Measurements from ENCODE around the gene HNRNPM.

Gene HNRNPM

DNA sequence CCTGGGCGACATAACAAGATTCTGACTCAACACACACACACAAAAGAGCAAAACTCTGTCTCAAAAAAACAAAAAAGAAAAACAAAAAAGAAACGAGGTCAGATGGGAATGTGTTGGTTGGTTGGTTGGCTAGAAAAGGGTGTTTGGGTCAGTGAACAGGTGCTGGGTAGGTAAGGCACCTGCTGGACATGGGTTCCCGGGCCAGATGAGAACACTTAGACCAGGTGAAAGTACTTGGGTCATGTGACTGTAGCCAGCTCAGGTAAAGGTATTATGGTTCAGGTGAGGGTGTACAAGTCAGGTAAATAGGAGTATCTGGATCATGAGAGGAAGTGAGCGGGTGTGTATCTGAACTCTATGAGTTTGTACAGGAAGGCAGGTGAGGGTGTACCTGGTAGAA lies 83.7 kb downstream of the HNRNPM start:
- H3K4me3 ChIP-seq (ENCODE audit: control insufficient read depth, low read depth, low read length) = no peak overlapping the region
- TF ChIP-seq, protein P1, sequence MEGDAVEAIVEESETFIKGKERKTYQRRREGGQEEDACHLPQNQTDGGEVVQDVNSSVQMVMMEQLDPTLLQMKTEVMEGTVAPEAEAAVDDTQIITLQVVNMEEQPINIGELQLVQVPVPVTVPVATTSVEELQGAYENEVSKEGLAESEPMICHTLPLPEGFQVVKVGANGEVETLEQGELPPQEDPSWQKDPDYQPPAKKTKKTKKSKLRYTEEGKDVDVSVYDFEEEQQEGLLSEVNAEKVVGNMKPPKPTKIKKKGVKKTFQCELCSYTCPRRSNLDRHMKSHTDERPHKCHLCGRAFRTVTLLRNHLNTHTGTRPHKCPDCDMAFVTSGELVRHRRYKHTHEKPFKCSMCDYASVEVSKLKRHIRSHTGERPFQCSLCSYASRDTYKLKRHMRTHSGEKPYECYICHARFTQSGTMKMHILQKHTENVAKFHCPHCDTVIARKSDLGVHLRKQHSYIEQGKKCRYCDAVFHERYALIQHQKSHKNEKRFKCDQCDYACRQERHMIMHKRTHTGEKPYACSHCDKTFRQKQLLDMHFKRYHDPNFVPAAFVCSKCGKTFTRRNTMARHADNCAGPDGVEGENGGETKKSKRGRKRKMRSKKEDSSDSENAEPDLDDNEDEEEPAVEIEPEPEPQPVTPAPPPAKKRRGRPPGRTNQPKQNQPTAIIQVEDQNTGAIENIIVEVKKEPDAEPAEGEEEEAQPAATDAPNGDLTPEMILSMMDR (IDR thresholded peaks at IDR 0.05; ENCODE audit: control insufficient read depth, insufficient read depth, low read depth, low read length, missing control alignments) = no peak
- DNase-seq (ENCODE audit: low read depth) = no peak

DNA sequence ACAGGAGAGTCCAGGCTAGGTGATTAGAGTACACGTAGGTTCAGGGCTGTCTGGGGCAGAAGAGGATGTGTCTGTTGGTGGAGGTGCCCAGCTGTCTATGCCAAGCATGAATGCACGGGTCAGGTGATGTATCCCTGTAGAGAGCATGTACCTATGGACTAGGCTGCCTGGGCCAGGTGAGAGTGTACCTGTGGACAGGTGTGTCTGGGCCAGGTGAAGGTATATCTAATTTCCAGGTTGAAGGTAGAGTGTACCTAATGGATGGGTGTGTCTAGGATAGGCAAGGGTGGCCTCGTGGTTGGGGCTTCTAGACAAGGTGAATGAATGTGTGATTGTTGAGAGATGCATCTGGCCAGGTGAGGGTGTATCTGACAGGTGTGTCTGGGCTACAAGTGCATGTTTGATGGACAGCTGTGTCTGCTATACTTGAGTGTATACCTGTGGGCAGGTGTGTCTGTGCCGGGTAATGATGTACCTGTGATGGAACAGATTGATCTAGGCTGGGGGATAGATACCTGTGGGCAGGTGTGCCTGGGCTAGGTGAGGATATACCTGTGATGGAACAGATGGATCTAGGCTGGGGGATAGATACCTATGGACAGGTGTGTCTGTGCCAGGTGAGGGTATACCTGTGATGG lies 84.7 kb downstream of the HNRNPM start:
- H3K4me3 ChIP-seq (ENCODE audit: control insufficient read depth, low read depth, low read length) = no peak overlapping the region
- TF ChIP-seq, protein P1 (IDR thresholded peaks at IDR 0.05; ENCODE audit: control insufficient read depth, insufficient read depth, low read depth, low read length, missing control alignments) = no peak
- DNase-seq (ENCODE audit: low read depth) = no peak

DNA sequence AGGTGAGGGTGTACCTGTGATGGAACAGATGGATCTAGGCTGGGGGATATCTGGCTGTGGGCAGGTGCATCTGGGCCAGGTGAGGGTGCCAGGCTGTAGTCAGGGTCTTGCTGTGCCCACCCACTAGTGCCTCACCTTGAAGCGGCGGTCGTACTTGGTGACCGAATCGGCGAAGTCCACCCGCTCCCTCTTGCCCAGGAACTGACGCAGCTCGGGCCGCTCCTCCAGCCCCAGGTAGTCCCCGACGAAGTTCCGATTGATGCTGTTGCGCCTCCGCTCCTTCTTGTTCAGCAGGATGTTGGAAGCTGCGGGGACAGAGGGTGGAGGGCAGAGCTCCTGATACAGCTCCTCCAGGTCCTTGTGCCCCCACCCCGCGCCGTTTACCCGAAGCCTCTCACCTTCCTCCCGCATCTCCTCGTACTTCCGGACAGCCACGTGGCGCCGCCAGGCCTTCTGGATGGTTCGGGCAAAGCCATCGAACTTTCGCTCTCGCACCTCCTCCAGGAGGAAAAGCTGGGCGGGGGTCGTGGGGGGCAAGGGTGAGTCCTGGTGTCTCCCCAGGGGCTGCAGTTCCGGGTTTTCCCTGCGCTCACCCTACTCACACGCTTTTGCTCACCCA lies 85.4 kb downstream of the HNRNPM start:
- no peak overlapping the region for H3K4me3 ChIP-seq (ENCODE audit: control insufficient read depth, low read depth, low read length)
- TF ChIP-seq, protein P1 (IDR thresholded peaks at IDR 0.05; ENCODE audit: control insufficient read depth, insufficient read depth, low read depth, low read length, missing control alignments) = no peak
- no peak for DNase-seq (ENCODE audit: low read depth)

DNA sequence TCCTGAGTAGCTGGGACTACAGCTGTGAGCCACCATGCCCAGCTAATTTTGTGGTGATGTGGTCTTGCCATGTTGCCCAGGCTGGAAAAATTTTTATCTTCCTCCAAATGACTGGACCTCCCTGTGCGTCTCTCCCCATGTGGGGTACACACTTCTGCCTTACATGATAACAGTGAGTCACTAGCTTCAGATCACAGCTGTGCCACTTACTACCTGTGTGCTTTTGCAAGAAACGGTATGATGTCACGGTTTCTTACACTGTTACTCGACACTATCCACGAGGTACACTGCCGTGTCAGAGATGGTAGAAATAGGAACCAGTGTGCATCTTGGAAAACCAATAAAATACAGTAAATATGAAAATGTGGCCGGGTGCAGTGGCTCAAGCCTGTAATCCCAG lies 86.7 kb downstream of the HNRNPM start:
- no peak overlapping the region for H3K4me3 ChIP-seq (ENCODE audit: control insufficient read depth, low read depth, low read length)
- TF ChIP-seq, protein P1 (IDR thresholded peaks at IDR 0.05; ENCODE audit: control insufficient read depth, insufficient read depth, low read depth, low read length, missing control alignments) = no peak
- no peak for DNase-seq (ENCODE audit: low read depth)

DNA sequence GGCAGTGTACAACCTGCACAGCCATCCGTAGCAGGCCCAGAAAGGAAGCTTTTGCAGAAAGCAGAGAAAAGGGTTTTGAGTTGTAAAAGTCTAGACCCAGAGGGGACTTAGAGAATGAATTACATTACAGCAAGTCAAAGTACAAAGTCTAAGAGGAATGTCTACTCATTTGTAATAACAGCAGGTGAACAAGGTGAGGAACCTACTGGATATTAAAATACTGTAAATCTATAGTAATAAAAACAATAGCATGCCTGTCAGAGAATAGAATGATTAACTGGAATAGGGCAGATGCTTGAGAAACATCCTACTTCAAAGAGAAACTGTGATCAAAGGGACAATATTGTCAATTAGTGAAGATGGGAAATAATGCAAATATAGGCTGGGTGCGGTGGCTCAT lies 87.5 kb downstream of the HNRNPM start:
- TF ChIP-seq, protein P1 (IDR thresholded peaks at IDR 0.05; ENCODE audit: control insufficient read depth, insufficient read depth, low read depth, low read length, missing control alignments) = no peak
- no peak overlapping the region for H3K4me3 ChIP-seq (ENCODE audit: control insufficient read depth, low read depth, low read length)
- no peak for DNase-seq (ENCODE audit: low read depth)

DNA sequence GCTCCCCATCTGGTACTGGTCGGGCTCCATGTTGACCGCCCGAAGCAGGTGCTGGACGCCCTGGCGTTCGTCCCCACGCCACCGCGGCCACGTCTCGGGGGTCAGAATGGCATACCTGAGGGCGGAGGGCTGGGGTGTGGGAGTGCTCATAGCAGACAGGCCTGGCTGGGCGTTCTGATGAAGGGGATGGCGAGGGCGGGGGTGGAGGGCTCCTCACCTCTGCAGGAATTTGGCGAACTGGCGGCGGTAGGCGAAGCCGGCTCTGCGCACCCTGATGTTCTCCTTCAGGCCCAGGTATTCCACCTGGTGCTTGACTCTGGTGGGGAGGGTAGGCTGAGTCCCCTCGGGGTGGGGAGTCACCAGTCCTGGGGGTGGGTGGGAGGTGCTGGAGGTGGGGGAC lies 91.5 kb downstream of the HNRNPM start:
- no peak for DNase-seq (ENCODE audit: low read depth)
- TF ChIP-seq, protein P1 (IDR thresholded peaks at IDR 0.05; ENCODE audit: control insufficient read depth, insufficient read depth, low read depth, low read length, missing control alignments) = no peak
- H3K4me3 ChIP-seq (ENCODE audit: control insufficient read depth, low read depth, low read length) = no peak overlapping the region
